K562 (cell line): ENCODE results near the gene PPP6R1. TPM values are rescaled to one million over a fixed set of nuclear protein-coding genes. Genes with fewer than 3 reads are reported as not detected.
A peak's percentile ranks its signal among the peaks of the same experiment; 100 is the strongest.

Experiments used
- BRCA1 ChIP-seq, 2 experiments: fragments of 450-650 bp in 1 of 2; sonication (generic) in 1 of 2; formaldehyde crosslinking in 1 of 2; IDR thresholded peaks; 2 replicates each; pipeline versions ENCODE4 v1.5.0 to v1.6.1; 2017 to 2020; ENCODE audit warnings: mild to moderate bottlenecking in 1 of 2, missing genetic modification reagents in 1 of 2
- ETS2 ChIP-seq: IDR thresholded peaks from 2 replicates; pipeline ENCODE4 v1.6.1; 2016; ENCODE audit warnings: borderline replicate concordance, missing genetic modification characterization, mild to moderate bottlenecking, moderate library complexity, missing compliant biosample characterization; ENCODE audit not compliant: poor library complexity, severe bottlenecking
- GTF2F1 ChIP-seq: IDR thresholded peaks from 2 replicates; pipeline ENCODE4 v1.6.1; 2011; ENCODE audit warnings: low read depth, low read length, improper control_type of control experiment
- MEIS2 ChIP-seq: fragments of 450-650 bp; IDR thresholded peaks from 2 replicates; pipeline ENCODE4 v1.6.1; 2014; ENCODE audit warnings: mild to moderate bottlenecking; ENCODE audit not compliant: partially characterized antibody
- NFE2L1 ChIP-seq: fragments of 450-650 bp; IDR thresholded peaks from 2 replicates; pipeline ENCODE4 v1.6.1; 2016; ENCODE audit warnings: missing genetic modification characterization, low read depth, mild to moderate bottlenecking, missing compliant biosample characterization, moderate library complexity, borderline replicate concordance
- NUFIP1 ChIP-seq: fragments of 450-650 bp; IDR thresholded peaks from 2 replicates; pipeline ENCODE4 v1.6.1; 2018; ENCODE audit not compliant: partially characterized antibody
- PHB2 ChIP-seq: fragments of 450-650 bp; IDR thresholded peaks from 2 replicates; pipeline ENCODE4 v1.6.1; 2017; ENCODE audit warnings: low read depth
- POLR2G ChIP-seq: fragments of 200-400 bp; formaldehyde crosslinking; IDR thresholded peaks from 2 replicates; pipeline ENCODE4 v1.6.1; 2017; ENCODE audit warnings: low read depth, mild to moderate bottlenecking, antibody characterized with exemption, low read length, moderate library complexity
- RBM22 ChIP-seq: fragments of 200-400 bp; formaldehyde crosslinking; IDR thresholded peaks from 2 replicates; pipeline ENCODE4 v1.6.1; 2018; ENCODE audit warnings: low read length, low read depth; ENCODE audit not compliant: poor library complexity, severe bottlenecking
- ZBED1 ChIP-seq: IDR thresholded peaks from 2 replicates; pipeline ENCODE4 v1.6.1; 2014
- ZNF431 ChIP-seq: sonication (generic); formaldehyde crosslinking; IDR thresholded peaks from 2 replicates; pipeline ENCODE4 v1.8.0; 2022; ENCODE audit warnings: mild to moderate bottlenecking, missing genetic modification reagents
- polyA plus RNA-seq, 8 experiments: library from polyadenylated mRNA; depleted of rRNA in 4 of 8; stranded (reverse) in 5 of 8; unstranded in 3 of 8; fragments of >200 nt; fragmentation: Nextera tagmentation in 2 of 8; fragmentation: Illumina TruSeq in 1 of 8; extraction: Ambion mirVana in 2 of 8; extraction: Trizol in 1 of 8; gene quantifications; 2 replicates each; pipeline versions ENCODE4 v1.2.1 to v1.2.3, GENCODE V29; 2011 to 2014; ENCODE audit warnings: inconsistent platforms in 1 of 8, missing spikeins in 1 of 8
- total RNA-seq, 7 experiments: library from RNA; depleted of rRNA in 6 of 7; stranded (reverse); fragments of >200 nt in 6 of 7; fragmentation: Illumina TruSeq in 2 of 7; extraction: Trizol in 2 of 7; gene quantifications; 2 replicates each; pipeline versions ENCODE4 v1.2.1 to v1.2.3, GENCODE V29; 2011 to 2021; ENCODE audit warnings: low replicate concordance in 1 of 7
- TF ChIP-seq, protein P1 (sequence below): fragments of 200-800 bp; sonication (Bioruptor generic); IDR thresholded peaks from 2 replicates; pipeline ENCODE4 v1.6.1; 2016; ENCODE audit warnings: missing genetic modification characterization, missing compliant biosample characterization
- TF ChIP-seq, protein P2 (sequence below): fragments of 250-450 bp; sonication (Bioruptor Pico); IDR thresholded peaks from 2 replicates; pipeline ENCODE4 v1.6.1; 2021; ENCODE audit warnings: mild to moderate bottlenecking
- TF ChIP-seq, protein P3 (sequence below): fragments of 450-650 bp; IDR thresholded peaks from 2 replicates; pipeline ENCODE4 v1.6.1; 2014; ENCODE audit warnings: low read depth, mild to moderate bottlenecking, moderate library complexity, borderline replicate concordance
- TF ChIP-seq, protein P4 (sequence below): fragments of 450-650 bp; IDR thresholded peaks from one replicate; pipeline ENCODE4 v1.6.1; 2018; ENCODE audit warnings: mild to moderate bottlenecking, moderate library complexity; ENCODE audit not compliant: partially characterized antibody
- TF ChIP-seq, protein P5 (sequence below): fragments of 250-450 bp; sonication (Bioruptor Pico); IDR thresholded peaks from 2 replicates; pipeline ENCODE4 v1.5.0; 2021

The PPP6R1 gene
- total and polyA plus RNA-seq, 9 of the 15 experiments (the other 6 are each of a cell fraction or from before 2014, with no cell fraction given) = 0.48 to 135 (median 37.2) TPM

DNA sequence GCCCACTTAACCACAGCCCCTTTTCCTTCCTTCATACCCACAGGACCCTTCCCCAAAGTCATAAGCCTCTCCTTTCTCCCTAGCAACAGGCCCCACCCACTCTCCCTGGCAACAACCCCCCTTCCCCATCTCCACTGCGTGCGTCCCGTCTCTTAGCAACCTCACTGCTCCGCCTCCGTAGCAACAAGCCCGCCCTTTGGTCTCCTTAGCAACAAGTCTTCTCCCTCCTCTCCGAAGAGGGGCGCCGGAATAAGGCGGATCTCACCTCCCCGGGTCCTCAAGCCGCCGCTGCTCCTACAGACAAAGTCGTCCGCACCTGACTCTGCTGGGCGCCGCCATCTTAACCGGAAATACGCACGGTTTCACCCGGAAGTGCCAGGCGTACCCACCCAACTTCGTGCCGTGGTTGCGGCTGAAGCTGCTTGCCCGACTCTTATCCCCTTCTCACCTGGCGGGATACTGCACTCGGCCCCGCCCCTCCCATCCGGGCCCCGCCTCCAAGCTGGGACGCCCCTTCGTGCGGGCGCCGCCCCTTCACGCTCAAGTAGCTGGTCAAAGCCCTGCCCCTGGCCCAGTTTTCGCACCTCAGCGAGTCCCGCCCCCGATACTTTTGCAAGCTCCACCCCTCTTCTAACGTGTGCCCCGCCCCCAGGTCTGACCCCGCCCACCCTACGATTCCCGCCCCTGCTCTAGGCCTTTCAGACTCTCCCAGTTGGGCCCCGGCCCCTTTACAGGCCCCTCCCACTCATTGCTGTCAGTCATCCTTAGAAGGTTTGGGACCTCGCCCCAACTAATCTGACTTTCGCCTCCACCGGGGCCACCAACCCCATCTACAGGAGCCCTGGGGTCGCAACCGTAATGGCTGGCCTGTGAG lies 21.2 kb upstream of the PPP6R1 start, which contains the start of gene HSPBP1 (continued):
- TF ChIP-seq, protein P1, sequence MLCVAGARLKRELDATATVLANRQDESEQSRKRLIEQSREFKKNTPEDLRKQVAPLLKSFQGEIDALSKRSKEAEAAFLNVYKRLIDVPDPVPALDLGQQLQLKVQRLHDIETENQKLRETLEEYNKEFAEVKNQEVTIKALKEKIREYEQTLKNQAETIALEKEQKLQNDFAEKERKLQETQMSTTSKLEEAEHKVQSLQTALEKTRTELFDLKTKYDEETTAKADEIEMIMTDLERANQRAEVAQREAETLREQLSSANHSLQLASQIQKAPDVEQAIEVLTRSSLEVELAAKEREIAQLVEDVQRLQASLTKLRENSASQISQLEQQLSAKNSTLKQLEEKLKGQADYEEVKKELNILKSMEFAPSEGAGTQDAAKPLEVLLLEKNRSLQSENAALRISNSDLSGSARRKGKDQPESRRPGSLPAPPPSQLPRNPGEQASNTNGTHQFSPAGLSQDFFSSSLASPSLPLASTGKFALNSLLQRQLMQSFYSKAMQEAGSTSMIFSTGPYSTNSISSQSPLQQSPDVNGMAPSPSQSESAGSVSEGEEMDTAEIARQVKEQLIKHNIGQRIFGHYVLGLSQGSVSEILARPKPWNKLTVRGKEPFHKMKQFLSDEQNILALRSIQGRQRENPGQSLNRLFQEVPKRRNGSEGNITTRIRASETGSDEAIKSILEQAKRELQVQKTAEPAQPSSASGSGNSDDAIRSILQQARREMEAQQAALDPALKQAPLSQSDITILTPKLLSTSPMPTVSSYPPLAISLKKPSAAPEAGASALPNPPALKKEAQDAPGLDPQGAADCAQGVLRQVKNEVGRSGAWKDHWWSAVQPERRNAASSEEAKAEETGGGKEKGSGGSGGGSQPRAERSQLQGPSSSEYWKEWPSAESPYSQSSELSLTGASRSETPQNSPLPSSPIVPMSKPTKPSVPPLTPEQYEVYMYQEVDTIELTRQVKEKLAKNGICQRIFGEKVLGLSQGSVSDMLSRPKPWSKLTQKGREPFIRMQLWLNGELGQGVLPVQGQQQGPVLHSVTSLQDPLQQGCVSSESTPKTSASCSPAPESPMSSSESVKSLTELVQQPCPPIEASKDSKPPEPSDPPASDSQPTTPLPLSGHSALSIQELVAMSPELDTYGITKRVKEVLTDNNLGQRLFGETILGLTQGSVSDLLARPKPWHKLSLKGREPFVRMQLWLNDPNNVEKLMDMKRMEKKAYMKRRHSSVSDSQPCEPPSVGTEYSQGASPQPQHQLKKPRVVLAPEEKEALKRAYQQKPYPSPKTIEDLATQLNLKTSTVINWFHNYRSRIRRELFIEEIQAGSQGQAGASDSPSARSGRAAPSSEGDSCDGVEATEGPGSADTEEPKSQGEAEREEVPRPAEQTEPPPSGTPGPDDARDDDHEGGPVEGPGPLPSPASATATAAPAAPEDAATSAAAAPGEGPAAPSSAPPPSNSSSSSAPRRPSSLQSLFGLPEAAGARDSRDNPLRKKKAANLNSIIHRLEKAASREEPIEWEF = no peak
- TF ChIP-seq NFE2L1 = no peak
- TF ChIP-seq BRCA1 (IDR thresholded peaks at IDR 0.05) = no peak
- TF ChIP-seq BRCA1 (CRISPR knock-in tag; IDR thresholded peaks at IDR 0.05) = no peak
- peak; percentile 88 for TF ChIP-seq RBM22
- TF ChIP-seq, protein P2, sequence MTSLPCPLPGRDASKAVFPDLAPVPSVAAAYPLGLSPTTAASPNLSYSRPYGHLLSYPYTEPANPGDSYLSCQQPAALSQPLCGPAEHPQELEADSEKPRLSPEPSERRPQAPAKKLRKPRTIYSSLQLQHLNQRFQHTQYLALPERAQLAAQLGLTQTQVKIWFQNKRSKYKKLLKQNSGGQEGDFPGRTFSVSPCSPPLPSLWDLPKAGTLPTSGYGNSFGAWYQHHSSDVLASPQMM (CRISPR knock-in tag) = no peak
- TF ChIP-seq PHB2 = peak; percentile 36; the same call in 1 of the 2 replicates
- no peak for TF ChIP-seq ZBED1
- TF ChIP-seq, protein P3, sequence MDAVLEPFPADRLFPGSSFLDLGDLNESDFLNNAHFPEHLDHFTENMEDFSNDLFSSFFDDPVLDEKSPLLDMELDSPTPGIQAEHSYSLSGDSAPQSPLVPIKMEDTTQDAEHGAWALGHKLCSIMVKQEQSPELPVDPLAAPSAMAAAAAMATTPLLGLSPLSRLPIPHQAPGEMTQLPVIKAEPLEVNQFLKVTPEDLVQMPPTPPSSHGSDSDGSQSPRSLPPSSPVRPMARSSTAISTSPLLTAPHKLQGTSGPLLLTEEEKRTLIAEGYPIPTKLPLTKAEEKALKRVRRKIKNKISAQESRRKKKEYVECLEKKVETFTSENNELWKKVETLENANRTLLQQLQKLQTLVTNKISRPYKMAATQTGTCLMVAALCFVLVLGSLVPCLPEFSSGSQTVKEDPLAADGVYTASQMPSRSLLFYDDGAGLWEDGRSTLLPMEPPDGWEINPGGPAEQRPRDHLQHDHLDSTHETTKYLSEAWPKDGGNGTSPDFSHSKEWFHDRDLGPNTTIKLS = 0 out of 2 replicates have a peak, but pooled peaks have one; percentile 30
- no peak; the same call in 1 of the 2 replicates for TF ChIP-seq GTF2F1
- TF ChIP-seq MEIS2 = peak; percentile 33
- TF ChIP-seq, protein P4, sequence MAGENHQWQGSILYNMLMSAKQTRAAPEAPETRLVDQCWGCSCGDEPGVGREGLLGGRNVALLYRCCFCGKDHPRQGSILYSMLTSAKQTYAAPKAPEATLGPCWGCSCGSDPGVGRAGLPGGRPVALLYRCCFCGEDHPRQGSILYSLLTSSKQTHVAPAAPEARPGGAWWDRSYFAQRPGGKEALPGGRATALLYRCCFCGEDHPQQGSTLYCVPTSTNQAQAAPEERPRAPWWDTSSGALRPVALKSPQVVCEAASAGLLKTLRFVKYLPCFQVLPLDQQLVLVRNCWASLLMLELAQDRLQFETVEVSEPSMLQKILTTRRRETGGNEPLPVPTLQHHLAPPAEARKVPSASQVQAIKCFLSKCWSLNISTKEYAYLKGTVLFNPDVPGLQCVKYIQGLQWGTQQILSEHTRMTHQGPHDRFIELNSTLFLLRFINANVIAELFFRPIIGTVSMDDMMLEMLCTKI = no peak
- no peak for TF ChIP-seq NUFIP1
- TF ChIP-seq ZNF431 (CRISPR knock-in tag) = no peak
- TF ChIP-seq ETS2 (tag) = no peak
- TF ChIP-seq, protein P5, sequence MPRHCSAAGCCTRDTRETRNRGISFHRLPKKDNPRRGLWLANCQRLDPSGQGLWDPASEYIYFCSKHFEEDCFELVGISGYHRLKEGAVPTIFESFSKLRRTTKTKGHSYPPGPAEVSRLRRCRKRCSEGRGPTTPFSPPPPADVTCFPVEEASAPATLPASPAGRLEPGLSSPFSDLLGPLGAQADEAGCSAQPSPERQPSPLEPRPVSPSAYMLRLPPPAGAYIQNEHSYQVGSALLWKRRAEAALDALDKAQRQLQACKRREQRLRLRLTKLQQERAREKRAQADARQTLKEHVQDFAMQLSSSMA (CRISPR knock-in tag) = no peak
- peak; percentile 80 for TF ChIP-seq POLR2G
